Measurements from ENCODE around the gene SMIM33. TPM values are rescaled to one million over a fixed set of nuclear protein-coding genes. Genes with fewer than 3 reads are reported as not detected.
A peak's percentile ranks its signal among the peaks of the same experiment; 100 is the strongest.
"Not testable (repeated sequence)": the region's sequence is repeated elsewhere in the genome, so short reads cannot be mapped to it uniquely, and the experiment has no call there.

Gene SMIM33
- total RNA-seq: 1 to 10 TPM; 2.8 to 3.7 TPM
- long read RNA-seq, transcript SMIM33-201 (2 exons, 2,594 nt): major isoform, 5 of 9 reads
- long read RNA-seq, partial matches to known transcripts: 2 of 9 reads
- long read RNA-seq, other reads (novel, unspliced or antisense): 2 of 9 reads

GRCh38 chr5:139470821-139471300 is at the start of gene SMIM33:
SMIM33 (plus strand) TSS chr5:139471004; CDS start chr5:139471122, 118 bp downstream.
- intact Hi-C loops (cut with DNase I, micrococcal nuclease): no loop called here
- ATAC-seq (peak; percentile 86), DNase-seq (peak; percentile 77 to 78)

- ATAC-seq (peak; percentile 40), DNase-seq (no peak)
- intact Hi-C loops (cut with DNase I, micrococcal nuclease): loop anchor here in 1 of 2 donors (5.0 kb wide), 1 partner anchor 90 kb away; no protein-coding TSS in a partner anchor
Measured at GRCh38 chr5:139422307-139422893, 48.4 kb upstream of the SMIM33 start.

DNA sequence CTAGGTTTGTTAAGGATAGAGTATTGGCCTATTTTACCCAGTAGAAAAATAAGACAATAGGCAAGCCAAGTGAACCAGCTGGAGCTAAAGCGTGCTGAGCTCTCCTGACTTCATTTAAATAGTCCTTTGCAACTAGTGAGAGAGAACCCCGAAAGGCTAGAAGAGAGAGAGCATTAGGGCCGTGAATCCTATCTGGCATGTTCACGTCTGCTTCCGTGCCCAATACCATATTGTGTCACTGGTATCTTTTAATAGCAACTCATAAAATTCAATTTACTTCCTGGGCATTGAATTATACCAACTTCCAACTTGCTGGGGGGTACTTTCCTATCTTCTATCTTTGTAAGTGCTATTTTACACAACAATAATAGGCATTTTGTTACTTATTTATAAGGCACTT is 45.3 kb upstream of the SMIM33 start:
- no peak for DNase-seq
- intact Hi-C loops (cut with DNase I, micrococcal nuclease): no loop called here
- no peak for ATAC-seq

GRCh38 chr5:139426203-139426885 is 44.5 kb upstream of the SMIM33 start:
- ATAC-seq: no peak
- intact Hi-C loops (cut with DNase I, micrococcal nuclease): no loop called here
- DNase-seq: no peak

- DNase-seq (no peak), ATAC-seq (no peak)
- intact Hi-C loops (cut with DNase I, micrococcal nuclease): no loop called here
Measured at GRCh38 chr5:139430015-139430414, 40.8 kb upstream of the SMIM33 start.

DNA sequence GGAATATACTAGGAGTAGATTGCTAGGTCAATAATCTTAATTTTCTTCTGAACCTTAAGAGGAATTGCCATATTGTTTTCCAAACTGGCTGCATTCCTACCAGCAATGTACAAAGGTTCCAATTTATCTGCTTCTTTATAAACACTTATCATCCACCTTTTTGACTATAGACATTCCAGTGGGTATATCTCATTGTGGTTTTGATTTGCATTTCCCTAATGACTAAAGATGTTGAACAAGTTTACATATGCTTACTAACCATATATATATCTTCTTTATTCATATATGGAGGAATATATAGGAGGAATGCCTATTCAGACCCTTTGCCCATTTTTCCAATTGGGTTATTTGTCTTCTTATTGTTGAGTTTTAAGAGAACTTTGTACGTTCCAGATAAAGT is 39.1 kb upstream of the SMIM33 start:
- ATAC-seq (no peak), DNase-seq (no peak)
- intact Hi-C loops (cut with DNase I, micrococcal nuclease): no loop called here

GRCh38 chr5:139435676-139436075 is 35.1 kb upstream of the SMIM33 start:
- ATAC-seq: no peak
- intact Hi-C loops (cut with DNase I, micrococcal nuclease): no loop called here
- no peak for DNase-seq

DNA sequence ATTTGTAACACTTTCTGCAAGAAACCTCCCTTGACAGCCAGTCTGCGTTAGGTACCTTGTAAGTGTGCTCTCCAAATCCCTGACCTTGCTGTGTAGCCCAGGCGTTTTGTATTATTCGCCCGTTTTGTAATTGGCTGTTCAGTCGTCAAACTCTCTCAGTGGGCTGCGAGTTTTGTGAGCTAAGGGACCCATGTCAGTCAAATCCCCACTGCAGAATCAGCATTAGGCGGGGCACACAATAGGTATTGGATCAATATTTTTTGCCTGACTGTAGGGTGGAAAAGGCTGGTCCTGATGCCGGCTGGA is 32.1 kb upstream of the SMIM33 start:
- DNase-seq (no peak), ATAC-seq (no peak)
- intact Hi-C loops (cut with DNase I, micrococcal nuclease): no loop called here

- intact Hi-C loops (cut with DNase I, micrococcal nuclease): no loop called here
- peak; percentile 98 for ATAC-seq
- DNase-seq: peak; percentile 92 to 96
Measured at GRCh38 chr5:139439013-139439903, 31.5 kb upstream of the SMIM33 start, which contains the start of gene DNAJC18. DNAJC18 (minus strand) TSS chr5:139439525; CDS start chr5:139439445, 80 bp downstream.

- intact Hi-C loops (cut with DNase I, micrococcal nuclease); ATAC-seq; DNase-seq: not testable (repeated sequence)
Measured at GRCh38 chr5:139440416-139440815, 30.4 kb upstream of the SMIM33 start.

- ATAC-seq (no peak), DNase-seq (no peak)
- intact Hi-C loops (cut with DNase I, micrococcal nuclease): no loop called here
Measured at GRCh38 chr5:139443831-139444453, 26.9 kb upstream of the SMIM33 start.

DNA sequence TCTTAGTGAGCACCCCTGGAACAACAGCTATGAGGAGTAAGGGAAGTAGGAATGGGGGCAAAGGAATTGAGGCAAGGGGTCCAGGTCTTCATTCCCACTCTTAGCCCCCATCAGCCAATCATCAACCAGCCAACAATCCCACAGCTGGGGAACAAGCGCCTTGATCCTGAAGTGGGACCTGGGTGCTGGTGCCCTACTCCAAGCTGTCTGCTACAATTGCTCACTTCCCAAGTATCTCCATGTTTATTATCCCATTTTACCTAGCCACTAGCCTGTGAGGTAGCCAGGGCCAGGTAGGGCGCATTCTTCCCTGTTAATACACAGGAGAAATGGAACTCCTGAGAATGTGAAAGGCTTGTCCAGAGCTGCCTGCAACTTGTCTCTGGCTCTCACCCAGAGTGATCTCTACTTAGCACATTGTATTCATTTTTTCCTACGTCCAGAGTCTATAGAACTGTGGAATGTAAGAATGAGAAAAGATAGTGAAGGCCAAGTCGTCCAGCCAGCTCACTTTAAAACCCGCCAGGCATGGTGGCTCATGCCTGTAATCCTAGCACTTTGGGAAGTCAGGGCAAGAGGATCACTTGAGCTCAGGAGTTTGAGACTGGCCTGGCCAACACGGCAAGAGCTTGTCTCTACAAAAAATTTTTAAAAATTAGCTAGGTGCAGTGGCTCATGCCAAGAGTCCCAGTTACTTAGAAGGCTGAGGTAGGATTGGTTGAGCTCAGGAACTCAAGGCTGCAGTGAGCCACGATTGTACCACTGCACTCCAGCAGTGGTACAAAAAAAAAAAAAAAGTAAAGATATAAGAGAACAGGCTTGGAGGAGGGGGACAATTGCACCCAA is 25.3 kb upstream of the SMIM33 start:
- DNase-seq: no peak
- intact Hi-C loops (cut with DNase I, micrococcal nuclease): no loop called here
- no peak for ATAC-seq

DNA sequence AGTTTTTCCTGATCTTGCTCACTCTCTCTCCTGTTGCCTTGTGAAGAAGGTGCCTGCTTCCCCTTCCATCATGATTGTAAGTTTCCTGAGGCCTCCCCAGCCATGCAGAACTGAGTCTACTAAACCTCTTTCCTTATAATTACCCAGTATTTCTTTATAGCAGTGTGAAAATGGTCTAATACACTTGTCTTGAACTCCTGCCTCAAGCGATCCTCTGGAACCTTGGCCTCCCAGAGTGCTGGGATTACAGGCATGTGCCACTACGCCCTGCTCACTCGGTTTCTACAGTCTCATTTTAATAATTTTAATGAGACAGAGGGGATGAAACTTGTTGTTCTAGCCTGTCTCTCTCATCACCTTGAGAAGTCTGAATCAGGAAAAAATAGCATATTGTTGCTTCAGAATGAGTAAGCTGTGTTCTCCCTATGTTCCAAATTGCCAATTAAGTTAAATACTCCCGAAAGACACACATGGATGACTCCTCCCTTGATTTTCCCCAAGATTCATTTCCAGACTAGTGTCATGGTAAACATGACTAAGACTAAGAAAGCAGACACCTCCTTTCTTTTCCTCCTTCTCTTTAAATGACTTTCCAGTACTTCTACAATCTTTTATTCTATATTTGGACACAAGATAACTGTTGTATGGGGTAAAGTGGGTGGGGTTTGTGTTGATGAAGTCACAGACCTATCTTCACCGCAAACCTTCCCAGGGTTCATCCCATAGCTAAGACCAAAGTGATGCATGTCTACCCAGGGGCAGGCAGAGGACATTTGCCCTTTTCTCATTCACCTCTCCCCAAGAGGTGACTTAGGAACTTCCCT is 23.6 kb upstream of the SMIM33 start:
- no peak for ATAC-seq
- intact Hi-C loops (cut with DNase I, micrococcal nuclease): no loop called here

GRCh38 chr5:139451176-139451575 is 19.6 kb upstream of the SMIM33 start:
- intact Hi-C loops (cut with DNase I, micrococcal nuclease): no loop called here
- DNase-seq (no peak), ATAC-seq (no peak)

More for the DNA sequence above, 23.6 kb upstream of the SMIM33 start:
- DNase-seq: no peak

GRCh38 chr5:139451878-139452660 is 18.7 kb upstream of the SMIM33 start:
- no peak for DNase-seq
- intact Hi-C loops (cut with DNase I, micrococcal nuclease): no loop called here
- ATAC-seq: no peak

Measured in left colon (tissue), 2 donors.